Measurements from ENCODE around the gene NR2C2. TPM values are rescaled to one million over a fixed set of nuclear protein-coding genes. Genes with fewer than 3 reads are reported as not detected.

The NR2C2 gene
- polyA plus RNA-seq, 1 experiment = 17.9 TPM

GRCh38 chr3:14938954-14939353, 8.4 kb upstream of the NR2C2 start:
- H3K36me3 ChIP-seq (ENCODE audit: control insufficient read depth, insufficient read depth, low read length) = no peaks in the 10 kb centered on the region
- CTCF ChIA-PET = interaction anchor here (0.6 to 2.0 kb wide), 2 partner anchors 12 to 753 kb away, joined by 3 to 10 read pairs; no protein-coding TSS in a partner anchor
- no peaks in the 10 kb centered on the region for H3K27me3 ChIP-seq (ENCODE audit: control insufficient read depth, insufficient read depth, low read length)
- POLR2A ChIA-PET = no interaction called here
- H3K4me3 ChIP-seq (ENCODE audit: low read depth, low read length) = no peak overlapping the region
- no peak for DNase-seq (ENCODE audit: low read depth)
- TF ChIP-seq CTCF (IDR thresholded peaks at IDR 0.05; ENCODE audit: insufficient read depth, low read depth, low read length) = no peak

- CTCF ChIA-PET = no interaction called here
Measured at GRCh38 chr3:14941871-14942270, 5.5 kb upstream of the NR2C2 start.

GRCh38 chr3:14943042-14943441, 4.3 kb upstream of the NR2C2 start:
- TF ChIP-seq CTCF (IDR thresholded peaks at IDR 0.05; ENCODE audit: insufficient read depth, low read depth, low read length) = no peak
- DNase-seq (ENCODE audit: low read depth) = no peak
- H3K36me3 ChIP-seq (ENCODE audit: control insufficient read depth, insufficient read depth, low read length) = peaks cover 7% of the 10 kb centered on the region
- POLR2A ChIA-PET = no interaction called here
- H3K4me3 ChIP-seq (ENCODE audit: low read depth, low read length) = no peak overlapping the region
- no peaks in the 10 kb centered on the region for H3K27me3 ChIP-seq (ENCODE audit: control insufficient read depth, insufficient read depth, low read length)
- CTCF ChIA-PET = interaction anchor here (1.1 to 1.4 kb wide), 3 partner anchors 16 to 21 kb away, joined by 3 to 4 read pairs (median 3); no protein-coding TSS in a partner anchor

More at GRCh38 chr3:14941871-14942270, 5.5 kb upstream of the NR2C2 start:
- Histone ChIP-seq H3K4me3 (ENCODE audit: low read depth, low read length) (no peak overlapping the region), H3K36me3 (ENCODE audit: control insufficient read depth, insufficient read depth, low read length) (peaks cover 7% of the 10 kb centered on the region), H3K27me3 (ENCODE audit: control insufficient read depth, insufficient read depth, low read length) (no peaks in the 10 kb centered on the region)
- POLR2A ChIA-PET = no interaction called here
- no peak for DNase-seq (ENCODE audit: low read depth)
- TF ChIP-seq CTCF (IDR thresholded peaks at IDR 0.05; ENCODE audit: insufficient read depth, low read depth, low read length) = no peak

- DNase-seq (ENCODE audit: low read depth) = no peak
- no peak for TF ChIP-seq CTCF (IDR thresholded peaks at IDR 0.05; ENCODE audit: insufficient read depth, low read depth, low read length)
- POLR2A ChIA-PET = no interaction called here
Measured at GRCh38 chr3:14946236-14946635, 1.1 kb upstream of the NR2C2 start.

GRCh38 chr3:14946739-14947099, 664 bp upstream of the NR2C2 start:
- no peaks in the 10 kb centered on the region for H3K27me3 ChIP-seq (ENCODE audit: control insufficient read depth, insufficient read depth, low read length)
- peak overlapping the region; percentile 93 for H3K4me3 ChIP-seq (ENCODE audit: low read depth, low read length)
- peaks cover 7% of the 10 kb centered on the region for H3K36me3 ChIP-seq (ENCODE audit: control insufficient read depth, insufficient read depth, low read length)
- CTCF ChIA-PET = interaction anchor here (1.1 to 1.4 kb wide), 2 partner anchors 20 to 21 kb away, joined by 3 to 4 read pairs; no protein-coding TSS in a partner anchor
- POLR2A ChIA-PET = interaction anchor here (0.9 kb wide), 1 partner anchor 9 kb away, joined by 3 read pairs; no protein-coding TSS in a partner anchor
- DNase-seq (ENCODE audit: low read depth) = no peak
- TF ChIP-seq CTCF (IDR thresholded peaks at IDR 0.05; ENCODE audit: insufficient read depth, low read depth, low read length) = no peak

More at GRCh38 chr3:14946236-14946635, 1.1 kb upstream of the NR2C2 start:
- Histone ChIP-seq H3K4me3 (ENCODE audit: low read depth, low read length) (peak overlapping the region; percentile 93), H3K27me3 (ENCODE audit: control insufficient read depth, insufficient read depth, low read length) (no peaks in the 10 kb centered on the region), H3K36me3 (ENCODE audit: control insufficient read depth, insufficient read depth, low read length) (peaks cover 7% of the 10 kb centered on the region)
- CTCF ChIA-PET = interaction anchor here (1.4 kb wide), 1 partner anchor 19 kb away, joined by 3 read pairs; no protein-coding TSS in a partner anchor
